GM23338 (cell line): Measurements from ENCODE around the gene GDPD5. TPM values are rescaled to one million over a fixed set of nuclear protein-coding genes. Genes with fewer than 3 reads are reported as not detected.

Experiments used
- ATAC-seq: fragments of 200-7000 bp; cut with Tn5 transposase; 3 replicates; pipeline ENCODE4 v1.9.1; 2020
- DNase-seq: peaks from one replicate; pipeline ENCODE4 v3.0.0-alpha.2; 2015; ENCODE audit warnings: low spot score
- H2AFZ ChIP-seq: fragments of 200-600 bp; sonication (generic); 2 replicates; pipeline ENCODE4 v1.8.0; 2016; ENCODE audit warnings: antibody characterized with exemption, mild to moderate bottlenecking, moderate library complexity
- H3F3A ChIP-seq: fragments of 200-600 bp; sonication (generic); replicated peaks from 2 replicates; pipeline ENCODE4 v1.8.0; 2017; ENCODE audit warnings: antibody characterized with exemption, mixed run types, low read depth
- H3K27ac ChIP-seq: fragments of 200-600 bp; sonication (generic); 2 replicates; pipeline ENCODE4 v1.6.1; 2016; ENCODE audit warnings: low read depth
- H3K27me3 ChIP-seq: fragments of 200-600 bp; sonication (generic); 2 replicates; pipeline ENCODE4 v1.8.0; 2016; ENCODE audit warnings: mild to moderate bottlenecking, mixed run types, moderate library complexity; ENCODE audit not compliant: insufficient read depth
- H3K36me3 ChIP-seq: fragments of 200-600 bp; sonication (generic); 2 replicates; pipeline ENCODE4 v1.8.0; 2016; ENCODE audit warnings: mild to moderate bottlenecking; ENCODE audit not compliant: insufficient read depth
- H3K4me1 ChIP-seq: fragments of 200-600 bp; sonication (generic); 2 replicates; pipeline ENCODE4 v1.8.0; 2016; ENCODE audit warnings: mild to moderate bottlenecking, moderate library complexity; ENCODE audit not compliant: insufficient read depth
- H3K4me2 ChIP-seq: fragments of 200-600 bp; sonication (generic); 2 replicates; pipeline ENCODE4 v1.7.1; 2017; ENCODE audit warnings: mixed run types
- H3K4me3 ChIP-seq: fragments of 200-600 bp; sonication (generic); 2 replicates; pipeline ENCODE4 v1.6.1; 2016; ENCODE audit warnings: mixed run types
- H3K79me2 ChIP-seq: fragments of 200-600 bp; sonication (generic); replicated peaks from 2 replicates; pipeline ENCODE4 v1.8.0; 2017; ENCODE audit warnings: mild to moderate bottlenecking; ENCODE audit not compliant: insufficient read depth
- H3K9me2 ChIP-seq: fragments of 200-600 bp; sonication (generic); 2 replicates; pipeline ENCODE4 v1.8.0; 2017; ENCODE audit not compliant: insufficient read depth
- H4K20me1 ChIP-seq: fragments of 200-600 bp; sonication (generic); replicated peaks from 2 replicates; pipeline ENCODE4 v1.8.0; 2017; ENCODE audit warnings: mild to moderate bottlenecking; ENCODE audit not compliant: insufficient read depth
- H3K27ac Mint-ChIP-seq: 2 replicates; pipeline ENCODE4 v1.8.0; 2020; ENCODE audit warnings: inconsistent platforms, mild to moderate bottlenecking, moderate library complexity, mixed read lengths
- H3K27me3 Mint-ChIP-seq: 3 replicates; pipeline ENCODE4 v1.8.0; 2022; ENCODE audit warnings: low read depth, mild to moderate bottlenecking, moderate library complexity, mixed read lengths, inconsistent platforms; ENCODE audit not compliant: insufficient read depth, poor library complexity
- H3K36me3 Mint-ChIP-seq: 3 replicates; pipeline ENCODE4 v1.8.0; 2021; ENCODE audit warnings: low read depth, mild to moderate bottlenecking, inconsistent platforms, moderate library complexity, mixed read lengths
- H3K4me1 Mint-ChIP-seq: 3 replicates; pipeline ENCODE4 v1.8.0; 2020; ENCODE audit warnings: mild to moderate bottlenecking, inconsistent platforms, mixed read lengths
- H3K4me3 Mint-ChIP-seq: 3 replicates; pipeline ENCODE4 v1.8.0; 2021; ENCODE audit warnings: moderate library complexity, mild to moderate bottlenecking, inconsistent platforms, mixed read lengths
- H3K9me3 Mint-ChIP-seq: 3 replicates; pipeline ENCODE4 v1.8.0; 2020; ENCODE audit warnings: moderate library complexity, mild to moderate bottlenecking, inconsistent platforms, mixed read lengths
- CREB1 ChIP-seq: fragments of 250-450 bp; sonication (Bioruptor Pico); IDR thresholded peaks from 2 replicates; pipeline ENCODE4 v1.5.0; 2020; ENCODE audit warnings: low read depth, mild to moderate bottlenecking, moderate library complexity
- CTCF ChIP-seq, 2 experiments: fragments of 200-600 bp in 1 of 2; sonication (generic) in 1 of 2; conservative IDR thresholded peaks; 2 replicates each; pipeline versions ENCODE4 v1.5.1 to v1.6.1; 2016 to 2017; ENCODE audit warnings: antibody characterized with exemption in 2 of 2, low read depth in 2 of 2, mild to moderate bottlenecking in 2 of 2, moderate library complexity in 1 of 2
- ETS1 ChIP-seq: IDR thresholded peaks from 2 replicates; pipeline ENCODE4 v1.6.1; 2016; ENCODE audit warnings: antibody characterized with exemption
- EZH2 ChIP-seq: fragments of 200-600 bp; sonication (generic); IDR thresholded peaks from one replicate; pipeline ENCODE4 v1.8.0; 2017; ENCODE audit warnings: antibody characterized with exemption, mild to moderate bottlenecking, low read depth; ENCODE audit not compliant: unreplicated experiment
- EZH2phosphoT487 ChIP-seq: fragments of 200-600 bp; sonication (generic); IDR thresholded peaks from one replicate; pipeline ENCODE4 v1.8.1; 2018; ENCODE audit warnings: antibody characterized with exemption; ENCODE audit not compliant: unreplicated experiment
- JUNB ChIP-seq: IDR thresholded peaks from one replicate; pipeline ENCODE4 v1.6.1; 2016; ENCODE audit warnings: antibody characterized with exemption; ENCODE audit not compliant: unreplicated experiment
- NANOG ChIP-seq: IDR thresholded peaks from 2 replicates; pipeline ENCODE4 v1.6.1; 2016; ENCODE audit warnings: antibody characterized with exemption, borderline replicate concordance
- POLR2AphosphoS5 ChIP-seq: IDR thresholded peaks from 2 replicates; pipeline ENCODE4 v1.6.1; 2016; ENCODE audit warnings: antibody characterized with exemption, low read depth
- REST ChIP-seq: IDR thresholded peaks from one replicate; pipeline ENCODE4 v1.6.1; 2018; ENCODE audit warnings: antibody characterized with exemption; ENCODE audit not compliant: unreplicated experiment
- STAT1 ChIP-seq: IDR thresholded peaks from one replicate; pipeline ENCODE4 v1.6.1; 2016; ENCODE audit warnings: antibody characterized with exemption; ENCODE audit not compliant: unreplicated experiment
- ZNF114 ChIP-seq: fragments of 250-450 bp; sonication (Bioruptor Pico); IDR thresholded peaks from 2 replicates; pipeline ENCODE4 v1.5.0; 2020; ENCODE audit warnings: mild to moderate bottlenecking, moderate library complexity
- ZNF331 ChIP-seq: fragments of 250-450 bp; sonication (Bioruptor Pico); IDR thresholded peaks from 2 replicates; pipeline ENCODE4 v1.5.0; 2020; ENCODE audit warnings: low read depth, mild to moderate bottlenecking, moderate library complexity
- ZNF462 ChIP-seq: fragments of 250-450 bp; sonication (Bioruptor Pico); IDR thresholded peaks from 2 replicates; pipeline ENCODE4 v1.5.0; 2020; ENCODE audit warnings: mild to moderate bottlenecking, moderate library complexity
- polyA plus RNA-seq: library from polyadenylated mRNA; unstranded; fragments of >200 nt; fragmentation: Nextera tagmentation; extraction: Ambion mirVana; gene quantifications from 2 replicates; pipeline ENCODE4 v1.2.1, GENCODE V29; 2016
- total RNA-seq: library from RNA; depleted of rRNA; stranded (reverse); fragments of >200 nt; shearing (Covaris generic); gene quantifications from 2 replicates; pipeline ENCODE4 v1.2.3, GENCODE V29; 2014

Gene GDPD5
- total and polyA plus RNA-seq, 2 experiments from 2014 or later, result 1.6 to 4.9 TPM

GRCh38 chr11:75520688-75521087 lies 5.1 kb downstream of the GDPD5 start:
- Histone ChIP-seq H3K4me2 (no peak overlapping the region), H3K27me3 (peaks cover 32% of the 10 kb centered on the region), H3K27ac (no peak overlapping the region), H4K20me1 (no peaks in the 10 kb centered on the region), H3K79me2 (no peaks in the 10 kb centered on the region), H3K36me3 (no peaks in the 10 kb centered on the region), H3K4me3 (no peak overlapping the region), H2AFZ (no peak overlapping the region), H3K4me1 (0 out of 2 replicates have a peak, but pooled peaks cover 5% of the 10 kb centered on the region), H3K9me2 (no peaks in the 10 kb centered on the region), H3F3A (peaks cover 6% of the 10 kb centered on the region; the same call in 1 of the 2 replicates)
- no peaks in the 10 kb centered on the region for H3K36me3 Mint-ChIP-seq
- H3K27ac Mint-ChIP-seq, result no peak overlapping the region
- no peak for TF ChIP-seq NANOG
- no peak for TF ChIP-seq EZH2phosphoT487
- no peak for TF ChIP-seq REST
- no peak for TF ChIP-seq ZNF462 (CRISPR knock-in tag)
- TF ChIP-seq CTCF (conservative IDR thresholded peaks at IDR 0.05; ENCODE audit: low read depth in 2 of 2), result no peak
- TF ChIP-seq CREB1 (CRISPR knock-in tag), result no peak
- no peak for TF ChIP-seq STAT1
- no peak for TF ChIP-seq ZNF114 (CRISPR knock-in tag)
- no peak for TF ChIP-seq ZNF331 (CRISPR knock-in tag)
- no peak for TF ChIP-seq JUNB
- no peak for TF ChIP-seq EZH2
- TF ChIP-seq POLR2AphosphoS5, result no peak
- TF ChIP-seq ETS1, result no peak
- H3K4me3 Mint-ChIP-seq, result no peak overlapping the region
- H3K9me3 Mint-ChIP-seq, result no peaks in the 10 kb centered on the region
- H3K27me3 Mint-ChIP-seq, result peaks cover 23% of the 10 kb centered on the region
- DNase-seq, result no peak
- ATAC-seq, result no peak
- H3K4me1 Mint-ChIP-seq, result peaks cover 24% of the 10 kb centered on the region
